Liver (tissue), 9 donors: ENCODE data around the gene AHR. TPM values are rescaled to one million over a fixed set of nuclear protein-coding genes. Genes with fewer than 3 reads are reported as not detected.

Experiments
- DNase-seq: peaks from one replicate; pipeline ENCODE4 v3.0.0-alpha.2; 2017; ENCODE audit warnings: low spot score
- H3K27ac ChIP-seq, 2 donors: one replicate each; pipeline ENCODE4 v1.7.0; 2013; ENCODE audit warnings: inconsistent platforms in 2 of 2, low read length in 2 of 2, control low read depth in 1 of 2, low read depth in 1 of 2, mild to moderate bottlenecking in 1 of 2
- H3K27me3 ChIP-seq, 4 donors: one replicate each; pipeline versions ENCODE4 v1.6.1 to v1.7.0; 2013; ENCODE audit warnings: low read length in 3 of 4, inconsistent platforms in 1 of 4, mild to moderate bottlenecking in 1 of 4, moderate library complexity in 1 of 4; ENCODE audit not compliant: control insufficient read depth in 4 of 4, insufficient read depth in 4 of 4
- H3K36me3 ChIP-seq, 4 donors: one replicate each; pipeline versions ENCODE4 v1.6.1 to v1.7.0; 2013; ENCODE audit warnings: low read length in 3 of 4, mild to moderate bottlenecking in 3 of 4, low read depth in 1 of 4, moderate library complexity in 1 of 4; ENCODE audit not compliant: control insufficient read depth in 4 of 4, insufficient read depth in 3 of 4
- H3K4me1 ChIP-seq, 4 donors: one replicate each; pipeline versions ENCODE4 v1.6.1 to v1.7.0; 2013; ENCODE audit warnings: low read length in 3 of 4, mild to moderate bottlenecking in 3 of 4, moderate library complexity in 1 of 4; ENCODE audit not compliant: control insufficient read depth in 4 of 4, insufficient read depth in 4 of 4
- H3K4me3 ChIP-seq, 3 donors: one replicate each; pipeline versions ENCODE4 v1.6.1 to v1.7.0; 2013; ENCODE audit warnings: low read length in 3 of 3, control low read depth in 1 of 3, low read depth in 1 of 3, mild to moderate bottlenecking in 1 of 3
- H3K9ac ChIP-seq, 2 donors: one replicate each; pipeline ENCODE4 v1.7.0; 2013; ENCODE audit warnings: low read length in 2 of 2, mild to moderate bottlenecking in 2 of 2, moderate library complexity in 2 of 2, control low read depth in 1 of 2, low read depth in 1 of 2
- H3K9me3 ChIP-seq, 4 donors: one replicate each; pipeline versions ENCODE4 v1.6.1 to v1.7.0; 2013; ENCODE audit warnings: low read length in 3 of 4; ENCODE audit not compliant: control insufficient read depth in 4 of 4
- ATF3 ChIP-seq: IDR thresholded peaks from 2 replicates; pipeline ENCODE4 v1.6.1; 2016; ENCODE audit warnings: antibody characterized with exemption
- CTCF ChIP-seq: fragments of 150-350 bp; IDR thresholded peaks from 2 replicates; pipeline ENCODE4 v1.5.1; 2017; ENCODE audit warnings: improper control_type of control experiment, low read depth, low read length; ENCODE audit not compliant: missing input control
- EGR1 ChIP-seq, 2 donors: IDR thresholded peaks; 2 replicates each; pipeline ENCODE4 v1.6.1; 2016 to 2018; ENCODE audit warnings: antibody characterized with exemption in 2 of 2, low read depth in 2 of 2
- FOXA1 ChIP-seq: IDR thresholded peaks from 2 replicates; pipeline ENCODE4 v1.6.1; 2016; ENCODE audit warnings: antibody characterized with exemption
- FOXA2 ChIP-seq: IDR thresholded peaks from 2 replicates; pipeline ENCODE4 v1.6.1; 2016; ENCODE audit warnings: antibody characterized with exemption
- GABPA ChIP-seq, 2 donors: IDR thresholded peaks in 1 of 2; conservative IDR thresholded peaks in 1 of 2; 2 replicates each; pipeline ENCODE4 v1.6.1; 2016; ENCODE audit warnings: antibody characterized with exemption in 2 of 2, mild to moderate bottlenecking in 1 of 2, moderate library complexity in 1 of 2
- HNF4A ChIP-seq, 2 donors: conservative IDR thresholded peaks; 2 replicates each; pipeline ENCODE4 v1.6.1; 2016; ENCODE audit warnings: antibody characterized with exemption in 2 of 2, mild to moderate bottlenecking in 2 of 2
- HNF4G ChIP-seq: IDR thresholded peaks from 2 replicates; pipeline ENCODE4 v1.6.1; 2016; ENCODE audit warnings: antibody characterized with exemption
- JUND ChIP-seq, 2 donors: IDR thresholded peaks; 2 replicates each; pipeline ENCODE4 v1.6.1; 2016; ENCODE audit warnings: antibody characterized with exemption in 2 of 2
- MAX ChIP-seq: IDR thresholded peaks from 2 replicates; pipeline ENCODE4 v1.6.1; 2016; ENCODE audit warnings: antibody characterized with exemption
- RAD21 ChIP-seq, 2 donors: IDR thresholded peaks; 2 replicates each; pipeline ENCODE4 v1.6.1; 2016; ENCODE audit warnings: antibody characterized with exemption in 2 of 2, mild to moderate bottlenecking in 2 of 2
- RXRA ChIP-seq, 2 donors: IDR thresholded peaks; 2 replicates each; pipeline ENCODE4 v1.6.1; 2017 to 2018; ENCODE audit warnings: antibody characterized with exemption in 2 of 2, mild to moderate bottlenecking in 1 of 2
- SP1 ChIP-seq: IDR thresholded peaks from 2 replicates; pipeline ENCODE4 v1.6.1; 2018; ENCODE audit warnings: antibody characterized with exemption, mild to moderate bottlenecking
- YY1 ChIP-seq: IDR thresholded peaks from 2 replicates; pipeline ENCODE4 v1.6.1; 2016; ENCODE audit warnings: antibody characterized with exemption, mild to moderate bottlenecking
- ZBTB33 ChIP-seq: IDR thresholded peaks from 2 replicates; pipeline ENCODE4 v1.6.1; 2016; ENCODE audit warnings: antibody characterized with exemption
- WGBS: extraction: QIAGEN DNeasy Blood & Tissue Kit; methylation state at CpG from one replicate; pipeline ENCODE4 v1.1.7; 2013; 5-methylcytosine and 5-hydroxymethylcytosine counted together
- polyA plus RNA-seq, 2 donors: library from polyadenylated mRNA; stranded (reverse) in 1 of 2; unstranded in 1 of 2; fragments of 200-250 nt in 1 of 2; fragments of >200 nt in 1 of 2; fragmentation: Nextera tagmentation in 1 of 2; extraction: Ambion mirVana in 1 of 2; gene quantifications; one replicate each; pipeline versions ENCODE4 v1.2.1 to v1.2.3, GENCODE V29; 2013 to 2015
- total RNA-seq, 2 donors: library from RNA; depleted of rRNA; stranded (reverse); fragments of >200 nt; gene quantifications; one replicate each; pipeline ENCODE4 v1.2.3, GENCODE V29; 2014
- donor health status: healthy.
- donor health status: healthy.
- donor health status: healthy.
- donor health status: healthy.
- donor health status: healthy.

Gene AHR
- total and polyA plus RNA-seq, 4 donors = 9.9 to 61.2 (median 20.1) TPM

GRCh38 chr7:17390392-17390791 is 91.9 kb downstream of the AHR start:
- TF ChIP-seq CTCF = no peak
- TF ChIP-seq YY1 = no peak
- no peak for TF ChIP-seq FOXA2
- TF ChIP-seq SP1 = no peak
- no peak for TF ChIP-seq HNF4A (conservative IDR thresholded peaks at IDR 0.05)
- TF ChIP-seq ATF3 = no peak
- no peak for TF ChIP-seq GABPA (IDR thresholded peaks at IDR 0.05 in 1 of 2, conservative IDR thresholded peaks at IDR 0.05 in 1 of 2)
- TF ChIP-seq ZBTB33 = no peak
- no peak for TF ChIP-seq RXRA (IDR thresholded peaks at IDR 0.05)
- TF ChIP-seq RAD21 (IDR thresholded peaks at IDR 0.05) = no peak
- no peak for TF ChIP-seq HNF4G
- TF ChIP-seq FOXA1 = no peak
- no peak for TF ChIP-seq MAX
- TF ChIP-seq JUND (IDR thresholded peaks at IDR 0.05) = no peak
- Histone ChIP-seq H3K9me3 (peaks cover 0 to 3% (median 0%) of the 10 kb centered on the region in 4 donors), H3K4me3 (no peak overlapping the region), H3K27ac (no peak overlapping the region), H3K27me3 (no peaks in the 10 kb centered on the region), H3K9ac (no peak overlapping the region), H3K4me1 (no peaks in the 10 kb centered on the region), H3K36me3 (no peaks in the 10 kb centered on the region)
- no peak for DNase-seq
- 66% methylated on average over 4 of the region's 4 CpGs for WGBS

GRCh38 chr7:17391366-17391765 is 92.9 kb downstream of the AHR start:
- no peak for DNase-seq
- H3K27ac ChIP-seq = no peak overlapping the region
- TF ChIP-seq SP1 (no peak), ATF3 (no peak), FOXA1 (no peak), HNF4A (conservative IDR thresholded peaks at IDR 0.05) (no peak)
- peaks cover 0 to 3% (median 0%) of the 10 kb centered on the region in 4 donors for H3K9me3 ChIP-seq
- H3K4me1 ChIP-seq = no peaks in the 10 kb centered on the region
- H3K9ac ChIP-seq = no peak overlapping the region
- H3K36me3 ChIP-seq = no peaks in the 10 kb centered on the region
- 97% methylated on average over 2 of the region's 2 CpGs for WGBS
- H3K4me3 ChIP-seq = no peak overlapping the region
- no peaks in the 10 kb centered on the region for H3K27me3 ChIP-seq

- DNase-seq = no peak
- no peak overlapping the region for H3K27ac ChIP-seq
- peaks cover 0 to 3% (median 0%) of the 10 kb centered on the region in 4 donors for H3K9me3 ChIP-seq
- no peaks in the 10 kb centered on the region for H3K4me1 ChIP-seq
- H3K36me3 ChIP-seq = no peaks in the 10 kb centered on the region
- no peaks in the 10 kb centered on the region for H3K27me3 ChIP-seq
- H3K4me3 ChIP-seq = no peak overlapping the region
- no peak overlapping the region for H3K9ac ChIP-seq
- 89% methylated on average over 1 of the region's 1 CpG for WGBS
- TF ChIP-seq HNF4G (no peak), ATF3 (no peak), EGR1 (IDR thresholded peaks at IDR 0.05; ENCODE audit: low read depth in 2 of 2) (no peak), JUND (IDR thresholded peaks at IDR 0.05) (no peak), CTCF (no peak), ZBTB33 (no peak), RXRA (IDR thresholded peaks at IDR 0.05) (no peak)
Measured at GRCh38 chr7:17392846-17393245, 94.4 kb downstream of the AHR start.
